Measurements from ENCODE around the gene DNAJC8.
A peak's percentile ranks its signal among the peaks of the same experiment; 100 is the strongest.

The DNAJC8 gene

DNA sequence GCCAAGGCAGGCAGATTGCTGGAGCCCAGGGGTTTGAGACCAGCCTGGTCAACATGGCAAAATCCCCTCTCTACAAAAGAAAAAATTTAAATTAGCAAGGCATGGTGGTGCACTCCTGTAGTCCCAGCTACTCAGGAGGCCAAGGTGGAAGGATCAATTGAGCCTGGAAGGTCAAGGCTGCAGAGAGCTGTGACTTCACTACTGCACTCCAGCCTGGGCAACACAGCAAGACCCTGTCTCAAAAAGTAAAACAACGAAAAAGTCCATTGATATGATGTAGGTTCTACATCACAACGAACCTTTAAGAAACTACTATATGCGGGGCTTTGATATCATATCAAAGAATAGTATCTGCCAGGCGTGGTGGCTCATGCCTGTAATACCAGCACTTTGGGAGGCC, 77.2 kb downstream of the DNAJC8 start:
- Histone ChIP-seq H3K4me1 (ENCODE audit: control insufficient read depth in 1 of 2, insufficient read depth in 1 of 2, low read depth in 1 of 2, low read length in 1 of 2) (peaks cover 79 to 89% of the 10 kb centered on the region in 2 experiments), H3K4me3 (ENCODE audit: low read depth in 1 of 2, low read length in 1 of 2) (no peak overlapping the region), H3K36me3 (peaks cover 40% of the 10 kb centered on the region), H3K27ac (peak overlapping the region; percentile 77), H3K9me3 (no peaks in the 10 kb centered on the region), H3K27me3 (no peaks in the 10 kb centered on the region)
- no peak for TF ChIP-seq CTCF (IDR thresholded peaks at IDR 0.05)

GRCh38 chr1:28154078-28154594, 78.7 kb downstream of the DNAJC8 start:
- Histone ChIP-seq H3K27me3 (no peaks in the 10 kb centered on the region), H3K9me3 (peaks cover 3% of the 10 kb centered on the region), H3K27ac (peak overlapping the region; percentile 77), H3K36me3 (peaks cover 55% of the 10 kb centered on the region), H3K4me1 (ENCODE audit: control insufficient read depth in 1 of 2, insufficient read depth in 1 of 2, low read depth in 1 of 2, low read length in 1 of 2) (peaks cover 64 to 74% of the 10 kb centered on the region in 2 experiments), H3K4me3 (ENCODE audit: low read depth in 1 of 2, low read length in 1 of 2) (peak overlapping the region; percentile 6 to 41)
- TF ChIP-seq CTCF (IDR thresholded peaks at IDR 0.05), result no peak
